Tibial nerve (tissue), 4 donors: ENCODE data around the gene SEZ6. TPM values are rescaled to one million over a fixed set of nuclear protein-coding genes. Genes with fewer than 3 reads are reported as not detected.

Experiments
- DNase-seq, 2 donors: peaks; one replicate each; pipeline ENCODE4 v3.0.0-alpha.2; 2019; ENCODE audit warnings: low spot score in 2 of 2
- H3K27ac ChIP-seq, 4 donors: fragments of 200-600 bp; sonication (generic) in 3 of 4; one replicate each; pipeline ENCODE4 v1.5.1; 2017 to 2019; ENCODE audit warnings: mild to moderate bottlenecking in 1 of 4
- H3K27me3 ChIP-seq, 2 donors: fragments of 200-600 bp; sonication (generic) in 1 of 2; one replicate each; pipeline versions ENCODE4 v1.5.1 to v1.6.0; 2017 to 2019
- H3K36me3 ChIP-seq, 3 donors: fragments of 200-600 bp; sonication (generic); one replicate each; pipeline ENCODE4 v1.5.1; 2018 to 2019
- H3K4me1 ChIP-seq, 4 donors: fragments of 200-600 bp; sonication (generic) in 3 of 4; one replicate each; pipeline ENCODE4 v1.5.1; 2017 to 2019
- H3K4me3 ChIP-seq, 4 donors: fragments of 200-600 bp; sonication (generic) in 3 of 4; one replicate each; pipeline ENCODE4 v1.5.1; 2017 to 2019; ENCODE audit warnings: mild to moderate bottlenecking in 1 of 4, moderate library complexity in 1 of 4
- H3K9me3 ChIP-seq, 4 donors: fragments of 200-600 bp; sonication (generic) in 3 of 4; one replicate each; pipeline ENCODE4 v1.5.1; 2017 to 2019
- CTCF ChIP-seq, 5 experiments: fragments of 200-600 bp in 3 of 5; fragments of 450-650 bp in 2 of 5; sonication (generic) in 3 of 5; IDR thresholded peaks; one replicate each; pipeline ENCODE4 v1.5.1; 2016 to 2019; ENCODE audit warnings: antibody characterized with exemption in 5 of 5, mild to moderate bottlenecking in 3 of 5, moderate library complexity in 2 of 5
- EP300 ChIP-seq, 2 donors: sonication (generic); formaldehyde crosslinking; IDR thresholded peaks; one replicate each; pipeline ENCODE4 v1.6.1; 2017; ENCODE audit warnings: antibody characterized with exemption in 2 of 2, mild to moderate bottlenecking in 1 of 2
- POLR2A ChIP-seq, 2 donors: fragments of 450-650 bp; IDR thresholded peaks; one replicate each; pipeline ENCODE4 v1.6.1; 2017; ENCODE audit warnings: antibody characterized with exemption in 2 of 2, mild to moderate bottlenecking in 2 of 2, moderate library complexity in 2 of 2
- WGBS, 2 donors: methylation state at CpG; one replicate each; pipeline ENCODE4 v1.1.5; 2018; 5-methylcytosine and 5-hydroxymethylcytosine counted together
- total RNA-seq, 4 donors: library from RNA; depleted of rRNA; stranded (reverse); fragments of >200 nt; gene quantifications; one replicate each; pipeline ENCODE4 v1.1.0, GENCODE V29; 2016

The SEZ6 gene
- total RNA-seq, 4 donors from 2014 or later: not detected

- 95% methylated on average over 5 of the region's 5 CpGs for whole genome bisulfite sequencing, 2 donors
- no peaks in the 10 kb centered on the region for H3K27me3 ChIP-seq
- no peak for DNase-seq
Observed at GRCh38 chr17:28955408-28955807, 50.4 kb downstream of the SEZ6 start.

GRCh38 chr17:28954886-28955285 lies 50.9 kb downstream of the SEZ6 start:
- WGBS, 2 donors: 88 to 89% methylated on average over 2 of the region's 2 CpGs
- H3K27ac ChIP-seq: no peak overlapping the region
- no peak for TF ChIP-seq CTCF (IDR thresholded peaks at IDR 0.05)
- no peak for TF ChIP-seq EP300 (IDR thresholded peaks at IDR 0.05)
- no peak for TF ChIP-seq POLR2A (IDR thresholded peaks at IDR 0.05)
- no peaks in the 10 kb centered on the region for H3K27me3 ChIP-seq
- no peaks in the 10 kb centered on the region for H3K9me3 ChIP-seq
- no peak for DNase-seq
- no peak overlapping the region for H3K4me3 ChIP-seq
- peaks cover 0 to 11% (median 6%) of the 10 kb centered on the region in 4 donors for H3K4me1 ChIP-seq
- H3K36me3 ChIP-seq: no peaks in the 10 kb centered on the region

More at GRCh38 chr17:28955408-28955807, 50.4 kb downstream of the SEZ6 start:
- TF ChIP-seq POLR2A (IDR thresholded peaks at IDR 0.05) (no peak), EP300 (IDR thresholded peaks at IDR 0.05) (no peak), CTCF (IDR thresholded peaks at IDR 0.05) (no peak)
- Histone ChIP-seq H3K27ac (no peak overlapping the region), H3K4me3 (no peak overlapping the region), H3K9me3 (no peaks in the 10 kb centered on the region), H3K4me1 (peaks cover 0 to 11% (median 6%) of the 10 kb centered on the region in 4 donors), H3K36me3 (no peaks in the 10 kb centered on the region)

GRCh38 chr17:28953444-28954118 lies 52.3 kb downstream of the SEZ6 start:
- 28 to 30% methylated on average over 5 of the region's 5 CpGs for whole genome bisulfite sequencing, 2 donors
- Histone ChIP-seq H3K4me1 (peaks cover 0 to 15% (median 10%) of the 10 kb centered on the region in 4 donors), H3K9me3 (no peaks in the 10 kb centered on the region), H3K36me3 (no peaks in the 10 kb centered on the region), H3K27me3 (no peaks in the 10 kb centered on the region), H3K27ac (peak overlapping the region in 3 of 4 donors; percentile 71 to 97 (median 89)), H3K4me3 (no peak overlapping the region)
- peak in 1 of 2 donors; percentile 60 for DNase-seq
- TF ChIP-seq CTCF (IDR thresholded peaks at IDR 0.05) (peak; percentile 69 to 88 (median 81)), POLR2A (IDR thresholded peaks at IDR 0.05) (no peak), EP300 (IDR thresholded peaks at IDR 0.05) (no peak)

- TF ChIP-seq EP300 (IDR thresholded peaks at IDR 0.05) (peak; percentile 85 to 88), CTCF (IDR thresholded peaks at IDR 0.05) (peak in 3 of 5 experiments; percentile 5 to 25 (median 14)), POLR2A (IDR thresholded peaks at IDR 0.05) (peak in 1 of 2 donors; percentile 24)
- H3K27me3 ChIP-seq: no peaks in the 10 kb centered on the region
- WGBS, 2 donors: 3 to 5% methylated on average over 34 to 36 of the region's 36 CpGs
- peak overlapping the region; percentile 52 to 93 (median 73) for H3K4me3 ChIP-seq
- H3K9me3 ChIP-seq: no peaks in the 10 kb centered on the region
- H3K36me3 ChIP-seq: no peaks in the 10 kb centered on the region
- H3K4me1 ChIP-seq: peaks cover 0 to 28% (median 23%) of the 10 kb centered on the region in 4 donors
- peak overlapping the region; percentile 95 to 97 (median 96) for H3K27ac ChIP-seq
- peak; percentile 93 to 98 for DNase-seq
Observed at GRCh38 chr17:28951991-28952975, 53.5 kb downstream of the SEZ6 start.
